ENCODE measurements around the gene EIF3F.

EIF3F gene

GRCh38 chr11:7964261-7964660 lies 22.9 kb upstream of the EIF3F start:
- TF ChIP-seq, protein P1, sequence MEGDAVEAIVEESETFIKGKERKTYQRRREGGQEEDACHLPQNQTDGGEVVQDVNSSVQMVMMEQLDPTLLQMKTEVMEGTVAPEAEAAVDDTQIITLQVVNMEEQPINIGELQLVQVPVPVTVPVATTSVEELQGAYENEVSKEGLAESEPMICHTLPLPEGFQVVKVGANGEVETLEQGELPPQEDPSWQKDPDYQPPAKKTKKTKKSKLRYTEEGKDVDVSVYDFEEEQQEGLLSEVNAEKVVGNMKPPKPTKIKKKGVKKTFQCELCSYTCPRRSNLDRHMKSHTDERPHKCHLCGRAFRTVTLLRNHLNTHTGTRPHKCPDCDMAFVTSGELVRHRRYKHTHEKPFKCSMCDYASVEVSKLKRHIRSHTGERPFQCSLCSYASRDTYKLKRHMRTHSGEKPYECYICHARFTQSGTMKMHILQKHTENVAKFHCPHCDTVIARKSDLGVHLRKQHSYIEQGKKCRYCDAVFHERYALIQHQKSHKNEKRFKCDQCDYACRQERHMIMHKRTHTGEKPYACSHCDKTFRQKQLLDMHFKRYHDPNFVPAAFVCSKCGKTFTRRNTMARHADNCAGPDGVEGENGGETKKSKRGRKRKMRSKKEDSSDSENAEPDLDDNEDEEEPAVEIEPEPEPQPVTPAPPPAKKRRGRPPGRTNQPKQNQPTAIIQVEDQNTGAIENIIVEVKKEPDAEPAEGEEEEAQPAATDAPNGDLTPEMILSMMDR (IDR thresholded peaks at IDR 0.05; ENCODE audit: low read depth, low read length) = no peak
- DNase-seq (ENCODE audit: low read depth in 2 of 2) = no peak
- H3K4me3 ChIP-seq (replicated peaks in 1 of 2; ENCODE audit: low read depth in 2 of 2, low read length in 2 of 2) = no peak overlapping the region

DNA sequence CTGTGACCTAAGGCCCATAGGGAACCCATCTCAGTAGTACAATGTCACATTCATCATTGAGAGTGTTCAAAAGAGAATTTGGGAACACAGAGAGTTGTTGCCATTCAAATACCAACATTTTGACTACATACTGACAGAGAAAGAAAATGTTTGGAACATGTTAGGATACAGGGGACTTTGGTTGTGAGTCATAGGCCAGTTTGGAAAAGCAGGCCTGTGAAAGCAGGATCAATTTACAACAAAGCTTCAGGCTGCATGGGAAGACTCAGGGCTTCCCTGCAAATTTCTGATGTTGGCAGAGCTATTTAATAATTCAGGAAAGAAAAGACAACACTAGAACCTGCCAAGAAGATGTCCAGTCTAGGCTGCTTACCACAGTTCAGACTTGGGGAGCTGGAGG lies 22.3 kb upstream of the EIF3F start:
- TF ChIP-seq, protein P1 (IDR thresholded peaks at IDR 0.05; ENCODE audit: low read depth, low read length) = no peak
- peak in 1 of 2 donors; percentile 28 for DNase-seq (ENCODE audit: low read depth in 2 of 2)
- no peak overlapping the region for H3K4me3 ChIP-seq (replicated peaks in 1 of 2; ENCODE audit: low read depth in 2 of 2, low read length in 2 of 2)

- H3K4me3 ChIP-seq (replicated peaks in 1 of 2; ENCODE audit: low read depth in 2 of 2, low read length in 2 of 2) = no peak within 1 kb of the TSS
- TF ChIP-seq, protein P1 (IDR thresholded peaks at IDR 0.05; ENCODE audit: low read depth, low read length) = no peak
- peak in 1 of 2 donors; percentile 71 for DNase-seq (ENCODE audit: low read depth in 2 of 2)
Measured at GRCh38 chr11:7965386-7965785, 21.8 kb upstream of the EIF3F start, which contains the start of gene NLRP10. NLRP10 (minus strand) TSS chr11:7965447; CDS start chr11:7963495, 1,952 bp downstream.

DNA sequence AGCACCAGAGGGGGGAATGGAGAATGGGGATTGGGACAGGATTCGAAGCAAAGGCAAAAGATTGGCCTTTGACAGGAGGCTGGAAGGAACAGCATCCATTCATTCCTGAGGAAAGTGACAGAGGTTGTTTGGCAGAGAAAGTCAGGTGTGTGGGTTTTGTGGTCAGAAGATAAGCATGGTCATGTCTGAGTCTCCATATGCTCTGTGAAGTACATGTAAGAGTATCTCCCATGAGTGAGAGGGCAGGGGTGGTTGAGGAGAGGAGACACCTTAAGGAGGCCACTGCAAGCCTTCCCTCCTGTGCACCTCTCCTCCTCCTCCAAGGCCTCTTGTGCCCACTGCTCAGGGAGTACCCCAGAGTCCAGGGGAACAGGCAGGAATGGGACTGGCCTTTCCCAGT lies 20.0 kb upstream of the EIF3F start:
- H3K4me3 ChIP-seq (replicated peaks in 1 of 2; ENCODE audit: low read depth in 2 of 2, low read length in 2 of 2) = no peak overlapping the region
- DNase-seq (ENCODE audit: low read depth in 2 of 2) = no peak
- TF ChIP-seq, protein P1 (IDR thresholded peaks at IDR 0.05; ENCODE audit: low read depth, low read length) = no peak

GRCh38 chr11:7967826-7968225 lies 19.3 kb upstream of the EIF3F start:
- TF ChIP-seq, protein P1 (IDR thresholded peaks at IDR 0.05; ENCODE audit: low read depth, low read length) = no peak

GRCh38 chr11:7968686-7969085 lies 18.5 kb upstream of the EIF3F start:
- TF ChIP-seq, protein P1 (IDR thresholded peaks at IDR 0.05; ENCODE audit: low read depth, low read length) = no peak
- no peak overlapping the region for H3K4me3 ChIP-seq (replicated peaks in 1 of 2; ENCODE audit: low read depth in 2 of 2, low read length in 2 of 2)
- no peak for DNase-seq (ENCODE audit: low read depth in 2 of 2)

More at GRCh38 chr11:7967826-7968225, 19.3 kb upstream of the EIF3F start:
- no peak overlapping the region for H3K4me3 ChIP-seq (replicated peaks in 1 of 2; ENCODE audit: low read depth in 2 of 2, low read length in 2 of 2)
- DNase-seq (ENCODE audit: low read depth in 2 of 2) = peak in 1 of 2 donors; percentile 11
